ENCODE data around the gene MACROD2. TPM values are rescaled to one million over a fixed set of nuclear protein-coding genes. Genes with fewer than 3 reads are reported as not detected.
"Not testable (repeated sequence)": the region's sequence is repeated elsewhere in the genome, so short reads cannot be mapped to it uniquely, and the experiment has no call there.

MACROD2 gene
- polyA plus RNA-seq, 10 donors = 2.4 to 5.0 (median 3.6) TPM

- no peak for DNase-seq
Observed at GRCh38 chr20:14950633-14951032, 955.3 kb downstream of the MACROD2 start.

GRCh38 chr20:14951105-14951504 lies 955.8 kb downstream of the MACROD2 start:
- no peak for DNase-seq

- DNase-seq = peak in 1 of 3 donors; percentile 61
Observed at GRCh38 chr20:14951707-14952418, 956.5 kb downstream of the MACROD2 start.

- DNase-seq = no peak
Observed at GRCh38 chr20:14953736-14954135, 958.4 kb downstream of the MACROD2 start.

- no peak for DNase-seq
Observed at GRCh38 chr20:14955399-14955798, 960.1 kb downstream of the MACROD2 start.

GRCh38 chr20:14956026-14956425 lies 960.7 kb downstream of the MACROD2 start:
- DNase-seq = no peak

GRCh38 chr20:14956538-14956937 lies 961.2 kb downstream of the MACROD2 start:
- no peak for DNase-seq

- no peak for DNase-seq
Observed at GRCh38 chr20:14957402-14957801, 962.1 kb downstream of the MACROD2 start.

GRCh38 chr20:14958626-14959025 lies 963.3 kb downstream of the MACROD2 start:
- no peak for DNase-seq

- DNase-seq = peak; percentile 6 to 56 (median 9)
Observed at GRCh38 chr20:14959506-14960475, 964.5 kb downstream of the MACROD2 start.

GRCh38 chr20:14960831-14961230 lies 965.5 kb downstream of the MACROD2 start:
- no peak for DNase-seq

GRCh38 chr20:14963262-14963663 lies 967.9 kb downstream of the MACROD2 start:
- DNase-seq = peak in 1 of 3 donors; percentile 11

- DNase-seq = no peak
Observed at GRCh38 chr20:14966203-14966602, 970.9 kb downstream of the MACROD2 start.

GRCh38 chr20:14966808-14967207 lies 971.5 kb downstream of the MACROD2 start:
- DNase-seq = no peak

GRCh38 chr20:14972256-14972655 lies 976.9 kb downstream of the MACROD2 start:
- no peak for DNase-seq

- no peak for DNase-seq
Observed at GRCh38 chr20:14972690-14973089, 977.4 kb downstream of the MACROD2 start.

- no peak for DNase-seq
Observed at GRCh38 chr20:14979453-14979986, 984.2 kb downstream of the MACROD2 start.

- not testable (repeated sequence) for DNase-seq
Observed at GRCh38 chr20:14981486-14981885, 986.2 kb downstream of the MACROD2 start.

GRCh38 chr20:14982324-14982723 lies 987.0 kb downstream of the MACROD2 start:
- DNase-seq = not testable (repeated sequence)

- no peak for DNase-seq
Observed at GRCh38 chr20:14984305-14984704, 989.0 kb downstream of the MACROD2 start.

- DNase-seq = no peak
Observed at GRCh38 chr20:14984768-14985622, 989.7 kb downstream of the MACROD2 start.

All from muscle of back (tissue), 11 donors.